Tongue (tissue), 3 donors: ENCODE data around the gene CCDC30. TPM values are rescaled to one million over a fixed set of nuclear protein-coding genes. Genes with fewer than 3 reads are reported as not detected.

Source experiments
- DNase-seq: peaks from one replicate; pipeline ENCODE4 v3.0.0-alpha.2; 2015
- small RNA-seq: library from RNA; depleted of rRNA; stranded (forward); fragments of <200 nt; gene quantifications from one replicate; pipeline ENCODE3, GENCODE V24; 2014; ENCODE audit warnings: low replicate concordance
- total RNA-seq: library from RNA; depleted of rRNA; stranded (reverse); fragments of >200 nt; gene quantifications from one replicate; pipeline ENCODE4 v1.2.3, GENCODE V29; 2014

The CCDC30 gene
- total RNA-seq, 1 donor from 2014 or later = 5.1 TPM

DNA sequence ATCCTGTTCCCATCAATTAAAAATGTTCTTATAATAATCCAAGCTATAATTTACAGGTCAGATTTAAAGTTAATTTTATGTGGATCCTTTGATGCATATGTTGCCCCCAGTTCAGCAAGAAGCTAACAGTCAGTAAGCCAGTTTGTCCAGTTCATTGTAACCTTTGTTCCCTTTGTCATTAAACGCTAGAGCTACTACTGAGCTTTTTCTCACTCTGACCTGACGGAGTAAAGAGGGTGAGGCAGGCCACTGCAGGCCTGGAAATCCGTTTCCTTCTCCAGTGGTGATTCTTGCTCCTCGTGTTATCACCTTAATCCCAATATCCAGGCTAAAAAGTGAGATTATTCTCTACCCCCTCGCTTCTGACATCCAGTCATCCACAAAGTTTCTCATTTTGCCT is 229.4 kb downstream of the CCDC30 start:
- no peak for DNase-seq

DNA sequence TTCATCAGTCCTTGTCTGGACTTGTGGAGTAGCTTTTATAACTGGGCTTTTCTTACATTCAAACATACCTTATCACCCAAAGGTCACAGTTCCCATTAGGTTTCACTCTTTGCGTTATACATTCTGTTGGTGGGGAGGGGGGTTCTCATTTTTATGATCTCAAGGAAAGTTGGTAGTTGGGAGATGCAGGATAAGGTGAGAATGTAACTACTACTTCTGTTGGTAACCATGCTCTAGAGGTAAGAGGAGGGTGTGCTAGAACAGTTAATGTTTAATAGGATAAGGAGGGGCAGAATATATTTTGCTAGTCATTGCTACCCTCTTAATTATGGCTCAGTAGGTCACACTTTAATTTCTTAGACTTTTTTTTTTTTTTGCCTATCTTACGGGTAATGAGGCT is 229.8 kb downstream of the CCDC30 start:
- no peak for DNase-seq

DNA sequence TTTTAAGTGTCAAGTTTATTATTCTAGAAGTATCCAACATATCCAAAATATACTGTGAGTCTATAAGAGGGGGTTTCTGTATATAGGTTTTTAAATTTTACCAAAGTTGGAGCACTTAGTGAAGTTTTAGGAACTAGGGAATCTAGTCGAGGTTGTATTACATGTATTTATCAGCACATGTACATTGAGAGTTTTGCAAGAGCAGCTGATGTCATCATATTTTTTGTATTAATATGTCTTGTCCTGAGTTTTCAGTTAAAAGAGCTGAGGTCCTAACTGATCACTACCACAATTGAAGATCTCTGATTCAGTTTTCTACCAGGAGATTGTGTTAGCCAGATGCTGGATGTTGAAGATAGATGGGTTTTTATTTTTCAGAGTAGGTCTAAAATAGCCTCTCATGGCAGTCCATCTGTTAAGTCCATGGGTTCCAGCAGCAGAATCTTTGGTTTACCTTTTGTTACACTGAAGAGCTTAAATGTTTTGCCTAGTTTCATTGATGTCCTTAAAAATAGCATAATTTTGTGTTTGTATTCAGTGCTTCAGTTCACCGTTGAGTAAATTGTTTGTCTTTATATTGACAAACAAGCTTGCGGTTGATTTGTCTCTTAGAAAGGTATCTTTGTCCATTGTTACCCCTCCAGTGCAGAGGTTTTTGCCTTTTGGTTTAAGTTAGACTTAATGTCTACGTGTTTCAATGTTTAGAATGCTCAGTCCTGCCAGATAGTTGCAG is 235.2 kb downstream of the CCDC30 start:
- DNase-seq = no peak

DNA sequence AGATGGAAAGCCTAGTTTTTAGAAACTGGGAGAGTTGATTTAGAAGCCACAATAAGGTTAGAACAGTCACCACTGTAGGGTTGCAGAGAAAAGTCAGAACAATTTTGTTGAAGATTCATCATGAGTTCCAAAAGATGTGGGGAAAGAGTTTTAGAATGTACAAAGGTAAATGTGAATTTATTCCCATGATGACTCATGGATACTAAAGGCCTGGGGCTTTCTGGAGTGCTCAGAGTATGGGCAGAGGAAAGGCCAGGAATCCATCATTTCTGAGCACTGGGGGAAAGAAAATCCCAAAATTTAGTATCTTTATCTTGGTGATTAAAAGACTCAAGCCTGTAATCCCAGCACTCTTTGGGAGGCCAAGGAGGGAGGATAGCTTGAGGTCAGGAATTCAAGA is 236.9 kb downstream of the CCDC30 start:
- DNase-seq = no peak

- no peak for DNase-seq
These were observed 240.9 kb downstream of the CCDC30 start for GRCh38 chr1:42703888-42704464.

Small RNA genes lying within 50 kb of the gene (small RNA-seq; reads per million reads assigned to genes)
- gene RNU6-536P (not detected), gene TMSB4XP1 (not detected)

Other genes with a start within 250 kb of the CCDC30 start
- gene FOXJ3, start 128.1 kb upstream of the CCDC30 start, total RNA-seq = 42.3 TPM
- gene RIMKLA, start 82.5 kb upstream of the CCDC30 start, total RNA-seq = 1.4 TPM
- 0.72 TPM for gene ZMYND12, start 7.3 kb upstream of the CCDC30 start, total RNA-seq
- gene PPCS, start 6.7 kb upstream of the CCDC30 start, total RNA-seq = 25.5 TPM
- 28.9 TPM for gene PPIH, start 195.1 kb downstream of the CCDC30 start, total RNA-seq
- gene YBX1, start 219.1 kb downstream of the CCDC30 start, total RNA-seq = 557 TPM